K562 (cell line): ENCODE data around the gene ATG12. TPM values are rescaled to one million over a fixed set of nuclear protein-coding genes. Genes with fewer than 3 reads are reported as not detected.

Experiments
- ATAC-seq: fragments of 200-7000 bp; cut with Tn5 transposase; 3 replicates; pipeline ENCODE4 v1.9.1; 2020; ENCODE audit warnings: moderate library complexity
- BruUV-seq: library from RNA; stranded (reverse); fragments of 400-500 nt; replicated peaks from 2 replicates; lab custom pipeline; 2021; lab: Mats Ljungman, UMichigan
- CTCF ChIA-PET: fragments of 300-600 bp; formaldehyde crosslinking; extraction: SDS; loops from one replicate; lab custom pipeline; 2021; ENCODE audit warnings: low intra/inter-chr PET ratio; lab: Yijun Ruan, JAX
- POLR2A ChIA-PET: fragments of 300-600, 350-650 bp; sonication (Branson Sonifier 250); formaldehyde crosslinking; extraction: SDS; loops from one replicate; lab custom pipeline; 2021; ENCODE audit warnings: antibody characterized with exemption, inconsistent platforms; lab: Yijun Ruan, JAX
- DNase-seq, 4 experiments: peaks; one replicate each; pipeline versions ENCODE4 v3.0.0 to v3.0.0-alpha.2; 2011 to 2018; ENCODE audit warnings: low spot score in 3 of 4, mixed read lengths in 3 of 4; ENCODE audit errors: extremely low read depth in 1 of 4
- FAIRE-seq: peaks from 2 replicates; lab custom pipeline; 2011; peaks lifted over from hg19 to GRCh38; lab: Jason Lieb, UNC
- H2AFZ ChIP-seq: 2 replicates; pipeline ENCODE4 v1.6.0; 2011; ENCODE audit warnings: low read depth, low read length, control low read depth, inconsistent platforms
- H3K27ac ChIP-seq: fragments of 200-600 bp; 3 replicates; pipeline ENCODE4 v1.8.0; 2011; ENCODE audit warnings: low read depth, mild to moderate bottlenecking, control low read depth, inconsistent platforms, low read length, moderate library complexity, mixed read lengths; ENCODE audit errors: extremely low read depth
- H3K27me3 ChIP-seq, 2 experiments: fragments of 300-600 bp in 1 of 2; 2 replicates in 1 of 2; 3 replicates in 1 of 2; pipeline versions ENCODE4 v1.6.0 to v1.8.0; 2011; ENCODE audit warnings: inconsistent platforms in 2 of 2, low read length in 2 of 2, mild to moderate bottlenecking in 1 of 2, mixed read lengths in 1 of 2, moderate library complexity in 1 of 2; ENCODE audit not compliant: control insufficient read depth in 2 of 2, insufficient read depth in 2 of 2
- H3K36me3 ChIP-seq: fragments of 300-600 bp; 3 replicates; pipeline ENCODE4 v1.8.0; 2011; ENCODE audit warnings: mild to moderate bottlenecking, low read length, inconsistent platforms; ENCODE audit not compliant: control insufficient read depth, insufficient read depth
- H3K4me1 ChIP-seq, 2 experiments: fragments of 200-600 bp in 1 of 2; replicated peaks in 1 of 2; 2 replicates in 1 of 2; 3 replicates in 1 of 2; pipeline versions ENCODE4 v1.5.1 to v1.8.0; 2011; ENCODE audit warnings: inconsistent platforms in 2 of 2, low read length in 2 of 2, mild to moderate bottlenecking in 1 of 2, mixed read lengths in 1 of 2, moderate library complexity in 1 of 2; ENCODE audit not compliant: control insufficient read depth in 2 of 2, insufficient read depth in 2 of 2
- H3K4me2 ChIP-seq: 2 replicates; pipeline ENCODE4 v1.6.1; 2011; ENCODE audit warnings: low read length, control low read depth, inconsistent platforms, mixed read lengths; ENCODE audit not compliant: insufficient read depth
- H3K4me3 ChIP-seq: fragments of 200-600 bp; sonication (generic), shearing (Covaris generic); 2 replicates; pipeline ENCODE4 v1.5.1; 2016; ENCODE audit warnings: control low read depth, inconsistent platforms
- H3K79me2 ChIP-seq: fragments of 200-600 bp; 3 replicates; pipeline ENCODE4 v1.8.0; 2011; ENCODE audit warnings: low read length, inconsistent platforms; ENCODE audit not compliant: control insufficient read depth, insufficient read depth
- H3K9ac ChIP-seq, 2 experiments: 2 replicates each; pipeline versions ENCODE4 v1.6.0 to v1.6.1; 2011; ENCODE audit warnings: low read depth in 2 of 2, low read length in 2 of 2, control low read depth in 1 of 2, inconsistent platforms in 1 of 2, mild to moderate bottlenecking in 1 of 2, mixed read lengths in 1 of 2; ENCODE audit not compliant: insufficient read depth in 1 of 2
- H3K9me1 ChIP-seq: one replicate; pipeline ENCODE4 v1.6.0; 2011; ENCODE audit warnings: inconsistent platforms, mild to moderate bottlenecking, low read length, moderate library complexity; ENCODE audit not compliant: control insufficient read depth, insufficient read depth
- H3K9me3 ChIP-seq: replicated peaks from 2 replicates; pipeline ENCODE4 v1.5.1; 2011; ENCODE audit warnings: low read depth, low read length, inconsistent platforms; ENCODE audit not compliant: control insufficient read depth, insufficient read depth
- H4K20me1 ChIP-seq: replicated peaks from 2 replicates; pipeline ENCODE4 v1.6.1; 2011; ENCODE audit warnings: low read length, inconsistent platforms, mixed read lengths; ENCODE audit not compliant: control insufficient read depth, insufficient read depth
- ARID3B ChIP-seq: fragments of 250-450 bp; sonication (Bioruptor Pico); IDR thresholded peaks from 2 replicates; pipeline ENCODE4 v1.4.0; 2020; ENCODE audit warnings: borderline replicate concordance
- CLOCK ChIP-seq: fragments of 250-450 bp; sonication (Bioruptor Pico); IDR thresholded peaks from 2 replicates; pipeline ENCODE4 v1.4.0; 2020; ENCODE audit warnings: mild to moderate bottlenecking, moderate library complexity, borderline replicate concordance
- E2F4 ChIP-seq: sonication (generic); formaldehyde crosslinking; IDR thresholded peaks from 2 replicates; pipeline ENCODE4 v1.8.0; 2022; ENCODE audit warnings: mild to moderate bottlenecking, low read depth, missing genetic modification reagents
- EGR1 ChIP-seq: fragments of 450-650 bp; conservative IDR thresholded peaks from 2 replicates; pipeline ENCODE4 v1.6.1; 2017; ENCODE audit warnings: mild to moderate bottlenecking
- MITF ChIP-seq: IDR thresholded peaks from 2 replicates; pipeline ENCODE4 v1.6.1; 2014; ENCODE audit warnings: antibody characterized with exemption
- TFAP4 ChIP-seq: sonication (generic); formaldehyde crosslinking; IDR thresholded peaks from 2 replicates; pipeline ENCODE4 v1.8.0; 2022; ENCODE audit warnings: missing genetic modification reagents, mild to moderate bottlenecking, moderate library complexity, borderline replicate concordance
- ZBTB9 ChIP-seq: fragments of 450-650 bp; formaldehyde crosslinking; IDR thresholded peaks from 2 replicates; pipeline ENCODE4 v1.4.0; 2020; ENCODE audit warnings: mild to moderate bottlenecking, moderate library complexity
- ZFP36 ChIP-seq: fragments of 150-350 bp; IDR thresholded peaks from 2 replicates; pipeline ENCODE4 v1.6.1; 2018; ENCODE audit warnings: low read length, low read depth; ENCODE audit not compliant: partially characterized antibody
- WGBS: fragments of 100-300 bp; shearing (Covaris generic); methylation state at CpG from one replicate; pipeline ENCODE4 v1.1.6; 2016; ENCODE audit warnings: low coverage, mixed read lengths; ENCODE audit not compliant: insufficient coverage; ENCODE audit errors: missing lambda C conversion rate; 5-methylcytosine and 5-hydroxymethylcytosine counted together
- in situ Hi-C: fragments of 300-500 bp; cut with MboI; formaldehyde crosslinking; loops from 4 replicates; pipeline ENCODE4 v1.15.0; 2018; ENCODE audit warnings: inconsistent platforms, mixed read lengths
- intact Hi-C: fragments of 100-400 bp; cut with micrococcal nuclease; formaldehyde crosslinking; loops from 2 replicates; pipeline ENCODE4 v1.14.2; 2022
- polyA plus RNA-seq, 8 experiments: library from polyadenylated mRNA; depleted of rRNA in 4 of 8; stranded (reverse) in 5 of 8; unstranded in 3 of 8; fragments of >200 nt; fragmentation: Nextera tagmentation in 2 of 8; fragmentation: Illumina TruSeq in 1 of 8; extraction: Ambion mirVana in 2 of 8; extraction: Trizol in 1 of 8; gene quantifications; 2 replicates each; pipeline versions ENCODE4 v1.2.1 to v1.2.3, GENCODE V29; 2011 to 2014; ENCODE audit warnings: inconsistent platforms in 1 of 8, missing spikeins in 1 of 8
- total RNA-seq, 7 experiments: library from RNA; depleted of rRNA in 6 of 7; stranded (reverse); fragments of >200 nt in 6 of 7; fragmentation: Illumina TruSeq in 2 of 7; extraction: Trizol in 2 of 7; gene quantifications; 2 replicates each; pipeline versions ENCODE4 v1.2.1 to v1.2.3, GENCODE V29; 2011 to 2021; ENCODE audit warnings: low replicate concordance in 1 of 7

The ATG12 gene
- total and polyA plus RNA-seq, 9 of the 15 experiments (the other 6 are each of a cell fraction or from before 2014, with no cell fraction given): 21.6 to 132 (median 61.3) TPM

GRCh38 chr5:115812372-115812771 is 29.0 kb downstream of the ATG12 start:
- no peaks in the 10 kb centered on the region for H4K20me1 ChIP-seq
- WGBS: 0% methylated on average over 1 of the region's 1 CpG
- intact Hi-C loops (no loop called here), in situ Hi-C loops (no loop called here)
- no peak overlapping the region for H3K4me3 ChIP-seq
- H3K4me1 ChIP-seq: no peaks in the 10 kb centered on the region
- H3K4me2 ChIP-seq: no peak overlapping the region
- ATAC-seq: no peak
- ChIA-PET POLR2A (no interaction called here), CTCF (no interaction called here)
- H3K79me2 ChIP-seq: no peaks in the 10 kb centered on the region
- no TSS peak for BruUV-seq
- no peaks in the 10 kb centered on the region for H3K36me3 ChIP-seq
- no peak for DNase-seq
- peaks cover 18 to 23% of the 10 kb centered on the region in 2 experiments; a peak in 4 of 5 replicates for H3K27me3 ChIP-seq
- no peak overlapping the region for H3K27ac ChIP-seq
- H3K9me3 ChIP-seq: peaks cover 4% of the 10 kb centered on the region; the same call in 1 of the 2 replicates
- no peak overlapping the region for H3K9ac ChIP-seq
- no peak overlapping the region for H2AFZ ChIP-seq
- no peak for FAIRE-seq
- no peaks in the 10 kb centered on the region for H3K9me1 ChIP-seq
- no peak for TF ChIP-seq ZBTB9 (CRISPR knock-in tag)
- no peak for TF ChIP-seq TFAP4
- no peak for TF ChIP-seq MITF
- TF ChIP-seq ARID3B (CRISPR knock-in tag): no peak
- TF ChIP-seq ZFP36: no peak
- no peak for TF ChIP-seq CLOCK (CRISPR knock-in tag)
- no peak for TF ChIP-seq E2F4
- TF ChIP-seq EGR1: no peak
